NT2/D1 (cell line): ENCODE results near the gene PRMT1.

Source experiments
- SUZ12 ChIP-seq: IDR thresholded peaks from 2 replicates; pipeline ENCODE4 v1.6.1; 2011; ENCODE audit not compliant: insufficient read length, insufficient read depth; ENCODE audit errors: extremely low read depth
- YY1 ChIP-seq: IDR thresholded peaks from 2 replicates; pipeline ENCODE4 v1.6.1; 2011; ENCODE audit not compliant: insufficient read length, insufficient read depth
- ZNF274 ChIP-seq: IDR thresholded peaks from 2 replicates; pipeline ENCODE4 v1.6.1; 2011; ENCODE audit warnings: mild to moderate bottlenecking, low read depth, low read length

- TF ChIP-seq YY1, result no peak
- no peak for TF ChIP-seq SUZ12
- no peak for TF ChIP-seq ZNF274
These were observed 8.0 kb downstream of the PRMT1 start for GRCh38 chr19:49684983-49685553.
